ENCODE data around the gene HBQ1.
"Not testable (repeated sequence)": the region's sequence is repeated elsewhere in the genome, so short reads cannot be mapped to it uniquely, and the experiment has no call there.

Gene HBQ1

DNA sequence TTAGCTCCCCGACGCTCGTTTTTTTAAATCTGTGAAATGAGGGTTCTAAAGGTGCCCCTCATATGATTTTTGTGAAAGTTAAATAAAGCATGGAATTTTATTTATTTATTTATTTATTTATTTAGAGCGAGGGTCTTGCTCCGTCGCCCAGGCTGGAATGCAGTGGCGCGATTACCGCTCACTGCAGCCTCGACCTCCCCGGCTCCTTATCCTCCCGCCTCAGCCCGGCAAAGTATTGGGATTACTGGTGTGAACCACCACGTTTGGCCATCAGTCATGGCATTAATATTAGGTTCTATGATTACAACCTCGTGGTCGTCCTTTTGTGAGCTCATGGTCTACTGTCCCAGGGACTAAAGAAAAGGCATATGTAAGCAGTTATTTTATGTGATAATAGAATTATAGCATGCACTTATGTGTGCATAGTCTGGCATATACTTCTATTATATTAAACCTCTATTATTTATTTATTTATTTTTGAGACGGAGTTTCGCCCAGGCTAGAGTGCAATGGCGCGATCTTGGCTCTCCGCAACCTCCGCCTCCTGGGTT, 49.5 kb downstream of the HBQ1 start:
- peak overlapping the region; percentile 98 for H3K4me3 ChIP-seq (ENCODE audit: low read depth, low read length)
- TF ChIP-seq, protein P1, sequence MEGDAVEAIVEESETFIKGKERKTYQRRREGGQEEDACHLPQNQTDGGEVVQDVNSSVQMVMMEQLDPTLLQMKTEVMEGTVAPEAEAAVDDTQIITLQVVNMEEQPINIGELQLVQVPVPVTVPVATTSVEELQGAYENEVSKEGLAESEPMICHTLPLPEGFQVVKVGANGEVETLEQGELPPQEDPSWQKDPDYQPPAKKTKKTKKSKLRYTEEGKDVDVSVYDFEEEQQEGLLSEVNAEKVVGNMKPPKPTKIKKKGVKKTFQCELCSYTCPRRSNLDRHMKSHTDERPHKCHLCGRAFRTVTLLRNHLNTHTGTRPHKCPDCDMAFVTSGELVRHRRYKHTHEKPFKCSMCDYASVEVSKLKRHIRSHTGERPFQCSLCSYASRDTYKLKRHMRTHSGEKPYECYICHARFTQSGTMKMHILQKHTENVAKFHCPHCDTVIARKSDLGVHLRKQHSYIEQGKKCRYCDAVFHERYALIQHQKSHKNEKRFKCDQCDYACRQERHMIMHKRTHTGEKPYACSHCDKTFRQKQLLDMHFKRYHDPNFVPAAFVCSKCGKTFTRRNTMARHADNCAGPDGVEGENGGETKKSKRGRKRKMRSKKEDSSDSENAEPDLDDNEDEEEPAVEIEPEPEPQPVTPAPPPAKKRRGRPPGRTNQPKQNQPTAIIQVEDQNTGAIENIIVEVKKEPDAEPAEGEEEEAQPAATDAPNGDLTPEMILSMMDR (IDR thresholded peaks at IDR 0.05; ENCODE audit: insufficient read depth, low read depth, low read length, missing control alignments), result no peak
- DNase-seq (ENCODE audit: low read depth), result no peak

DNA sequence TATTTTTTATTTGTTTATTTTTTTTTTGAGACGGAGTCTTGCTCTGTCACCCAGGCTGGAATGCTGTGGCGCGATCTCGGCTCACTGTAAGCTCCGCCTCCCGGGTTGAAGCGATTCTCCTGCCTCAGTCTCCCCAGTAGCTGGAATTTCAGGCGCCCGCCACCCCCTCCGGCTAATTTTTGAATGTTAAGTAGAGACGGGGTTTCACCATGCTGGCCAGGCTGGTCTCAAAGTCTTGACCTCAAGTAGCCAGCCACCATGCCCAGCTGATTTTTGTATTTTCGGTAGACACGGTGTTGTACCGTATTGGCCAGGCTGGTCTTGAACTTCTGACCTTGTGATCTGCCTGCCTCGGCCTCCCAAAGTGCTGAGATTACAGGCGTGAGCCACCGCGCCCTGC, 50.1 kb downstream of the HBQ1 start:
- not testable (repeated sequence) for DNase-seq (ENCODE audit: low read depth)

More for the DNA sequence above, 50.1 kb downstream of the HBQ1 start:
- H3K4me3 ChIP-seq (ENCODE audit: low read depth, low read length), result not testable (repeated sequence)
